ENCODE results near the gene ANKS1B.

DNA sequence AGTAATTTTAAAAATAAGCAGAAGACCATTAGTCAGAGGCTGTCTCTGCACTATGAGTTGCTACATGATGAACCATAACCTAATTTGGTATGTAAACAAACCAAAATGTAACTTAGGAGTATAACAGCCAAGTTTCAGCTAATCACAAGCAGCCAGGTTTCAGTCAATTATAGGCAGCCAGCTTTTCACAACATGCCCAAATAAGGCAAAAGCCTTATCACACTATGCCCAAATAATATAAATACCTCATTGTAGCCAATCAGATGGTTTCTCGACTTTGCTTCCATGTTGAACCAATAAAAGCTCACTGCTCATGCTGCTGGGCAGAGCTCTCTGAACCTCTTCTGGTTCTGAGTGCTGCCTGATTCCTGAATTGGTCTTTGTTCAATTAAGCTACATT lies 298.6 kb downstream of the ANKS1B start:
- TF ChIP-seq, protein P1, sequence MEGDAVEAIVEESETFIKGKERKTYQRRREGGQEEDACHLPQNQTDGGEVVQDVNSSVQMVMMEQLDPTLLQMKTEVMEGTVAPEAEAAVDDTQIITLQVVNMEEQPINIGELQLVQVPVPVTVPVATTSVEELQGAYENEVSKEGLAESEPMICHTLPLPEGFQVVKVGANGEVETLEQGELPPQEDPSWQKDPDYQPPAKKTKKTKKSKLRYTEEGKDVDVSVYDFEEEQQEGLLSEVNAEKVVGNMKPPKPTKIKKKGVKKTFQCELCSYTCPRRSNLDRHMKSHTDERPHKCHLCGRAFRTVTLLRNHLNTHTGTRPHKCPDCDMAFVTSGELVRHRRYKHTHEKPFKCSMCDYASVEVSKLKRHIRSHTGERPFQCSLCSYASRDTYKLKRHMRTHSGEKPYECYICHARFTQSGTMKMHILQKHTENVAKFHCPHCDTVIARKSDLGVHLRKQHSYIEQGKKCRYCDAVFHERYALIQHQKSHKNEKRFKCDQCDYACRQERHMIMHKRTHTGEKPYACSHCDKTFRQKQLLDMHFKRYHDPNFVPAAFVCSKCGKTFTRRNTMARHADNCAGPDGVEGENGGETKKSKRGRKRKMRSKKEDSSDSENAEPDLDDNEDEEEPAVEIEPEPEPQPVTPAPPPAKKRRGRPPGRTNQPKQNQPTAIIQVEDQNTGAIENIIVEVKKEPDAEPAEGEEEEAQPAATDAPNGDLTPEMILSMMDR (IDR thresholded peaks at IDR 0.05; ENCODE audit: low read depth, low read length, missing input control): no peak
- TF ChIP-seq SP1 (IDR thresholded peaks at IDR 0.05): no peak
- TF ChIP-seq RXRA (IDR thresholded peaks at IDR 0.05): no peak
